SIG-M5 treated with dmso at 0.1 percent for 504 hours (cell line): ENCODE data around the gene NOS3.

Source experiments
- DNase-seq: peaks from one replicate; lab custom pipeline; 2025; ENCODE audit not compliant: unreplicated experiment; lab: John Stamatoyannopoulos, UW

NOS3 gene

GRCh38 chr7:150990416-150991186 lies at the start of gene NOS3:
Gene NOS3 (plus strand): TSS chr7:150991017. CDS start chr7:150993804, 2,787 bp downstream.
- DNase-seq, result no peak

GRCh38 chr7:150941351-150942000 lies 49.3 kb upstream of the NOS3 start:
- DNase-seq, result no peak

- DNase-seq, result no peak
These were observed 48.7 kb upstream of the NOS3 start for GRCh38 chr7:150942001-150942590.

GRCh38 chr7:150942591-150943452 lies 48.0 kb upstream of the NOS3 start:
- no peak for DNase-seq

GRCh38 chr7:150943453-150943814 lies 47.4 kb upstream of the NOS3 start:
- DNase-seq, result no peak

GRCh38 chr7:150944066-150945042 lies 46.5 kb upstream of the NOS3 start:
- DNase-seq, result no peak

- no peak for DNase-seq
These were observed 45.5 kb upstream of the NOS3 start for GRCh38 chr7:150945171-150945852.

- no peak for DNase-seq
These were observed 44.9 kb upstream of the NOS3 start for GRCh38 chr7:150945853-150946420.

- DNase-seq, result no peak
These were observed 44.2 kb upstream of the NOS3 start for GRCh38 chr7:150946421-150947240.

- DNase-seq, result no peak
These were observed 43.5 kb upstream of the NOS3 start for GRCh38 chr7:150947241-150947745.

- no peak for DNase-seq
These were observed 42.8 kb upstream of the NOS3 start for GRCh38 chr7:150947761-150948651.

GRCh38 chr7:150948791-150949251 lies 42.0 kb upstream of the NOS3 start:
- DNase-seq, result no peak

GRCh38 chr7:150949564-150949963 lies 41.3 kb upstream of the NOS3 start:
- DNase-seq, result no peak

- no peak for DNase-seq
These were observed 40.8 kb upstream of the NOS3 start for GRCh38 chr7:150949971-150950491.

GRCh38 chr7:150950496-150951180 lies 40.2 kb upstream of the NOS3 start:
- no peak for DNase-seq

- DNase-seq, result no peak
These were observed 39.7 kb upstream of the NOS3 start for GRCh38 chr7:150951181-150951520.
